Hematopoietic multipotent progenitor cell treated with erythropoietin and hydrocortisone succinate and interleukin-3 and kit ligand, for 8 days (in vitro differentiated cells): ENCODE data around the gene NFATC2.
A peak's percentile ranks its signal among the peaks of the same experiment; 100 is the strongest.
"Not testable (repeated sequence)": the region's sequence is repeated elsewhere in the genome, so short reads cannot be mapped to it uniquely, and the experiment has no call there.

Experiments used
- DNase-seq: peaks from one replicate; pipeline ENCODE4 v3.0.0-alpha.2; 2015

Gene NFATC2

DNA sequence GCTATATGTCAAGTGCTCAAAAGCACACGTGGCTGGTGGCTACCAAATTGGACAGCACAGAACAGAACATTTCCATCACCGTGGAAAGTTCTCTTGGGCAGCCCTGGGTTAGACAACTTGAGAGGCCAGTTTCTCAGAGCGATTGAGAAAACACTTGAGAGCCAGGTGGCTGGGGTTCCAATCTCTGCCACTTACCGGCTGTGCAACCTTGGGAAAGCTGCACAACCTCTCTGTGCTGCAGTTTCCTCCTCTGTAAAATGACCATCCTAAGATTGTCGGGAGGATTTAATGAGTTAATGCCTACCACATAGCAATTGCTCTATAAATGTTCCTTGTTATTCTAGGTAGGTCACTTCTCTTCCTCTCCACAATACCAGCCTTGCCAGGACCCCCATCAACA lies 25.1 kb upstream of the NFATC2 start:
- no peak for DNase-seq

DNA sequence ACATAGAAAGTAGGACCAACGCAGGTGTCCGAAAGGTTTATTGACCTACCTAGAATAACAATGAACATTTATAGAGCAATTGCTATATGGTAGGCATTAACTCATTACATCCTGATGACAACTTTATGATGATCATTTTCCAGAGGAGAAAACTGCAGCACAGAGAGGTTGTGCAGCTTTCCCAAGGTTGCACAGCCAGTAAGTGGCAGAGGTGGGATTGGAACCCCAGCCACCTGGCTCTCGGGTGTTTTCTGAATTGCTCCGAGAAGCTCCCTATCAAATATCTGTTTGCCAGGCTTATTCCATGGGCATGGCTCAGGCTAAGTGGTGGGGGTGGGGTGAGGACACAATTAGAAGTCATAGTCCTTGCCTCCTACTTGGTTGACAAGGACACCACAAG lies 24.1 kb upstream of the NFATC2 start:
- no peak for DNase-seq

DNA sequence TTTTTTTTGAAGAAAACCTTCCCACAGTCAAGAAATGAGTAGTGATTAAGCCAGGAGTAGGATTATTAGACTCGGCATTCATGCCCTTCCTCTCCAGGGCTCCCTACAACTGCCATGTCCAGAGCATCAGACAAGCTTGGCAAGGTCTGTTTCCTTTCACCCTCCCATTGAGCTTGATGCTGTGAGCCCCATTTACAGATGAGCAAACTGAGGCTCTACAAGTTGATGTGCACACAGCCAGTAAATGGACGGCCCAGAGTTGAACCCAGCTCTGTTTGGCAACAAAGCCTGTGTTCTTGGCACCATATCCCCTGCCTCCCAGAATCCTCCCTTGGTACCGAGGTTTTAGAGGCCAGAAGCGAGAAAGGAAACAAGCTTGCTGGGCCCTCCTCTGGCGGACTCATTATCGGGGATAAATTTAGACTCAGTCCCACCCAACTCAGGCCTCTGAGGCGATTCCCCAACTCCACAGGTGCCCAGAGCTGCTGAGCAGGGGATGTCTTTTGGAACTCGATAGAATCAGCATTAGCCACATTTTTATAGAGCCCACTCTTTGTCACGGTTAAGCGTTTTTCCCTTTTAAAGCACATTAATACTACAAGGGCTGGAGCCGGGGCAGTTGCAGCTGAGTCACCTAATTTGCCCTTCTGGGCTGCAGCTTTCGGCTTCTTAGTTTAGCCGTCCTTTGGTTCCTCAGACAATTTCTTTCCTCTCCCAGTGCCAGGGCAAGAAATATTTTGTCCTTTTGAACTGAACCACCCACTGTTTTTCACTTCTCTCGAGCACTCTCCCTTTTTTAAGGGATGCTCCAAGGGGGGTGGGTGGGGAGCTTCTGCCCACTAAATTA lies 23.0 kb upstream of the NFATC2 start:
- no peak for DNase-seq

DNA sequence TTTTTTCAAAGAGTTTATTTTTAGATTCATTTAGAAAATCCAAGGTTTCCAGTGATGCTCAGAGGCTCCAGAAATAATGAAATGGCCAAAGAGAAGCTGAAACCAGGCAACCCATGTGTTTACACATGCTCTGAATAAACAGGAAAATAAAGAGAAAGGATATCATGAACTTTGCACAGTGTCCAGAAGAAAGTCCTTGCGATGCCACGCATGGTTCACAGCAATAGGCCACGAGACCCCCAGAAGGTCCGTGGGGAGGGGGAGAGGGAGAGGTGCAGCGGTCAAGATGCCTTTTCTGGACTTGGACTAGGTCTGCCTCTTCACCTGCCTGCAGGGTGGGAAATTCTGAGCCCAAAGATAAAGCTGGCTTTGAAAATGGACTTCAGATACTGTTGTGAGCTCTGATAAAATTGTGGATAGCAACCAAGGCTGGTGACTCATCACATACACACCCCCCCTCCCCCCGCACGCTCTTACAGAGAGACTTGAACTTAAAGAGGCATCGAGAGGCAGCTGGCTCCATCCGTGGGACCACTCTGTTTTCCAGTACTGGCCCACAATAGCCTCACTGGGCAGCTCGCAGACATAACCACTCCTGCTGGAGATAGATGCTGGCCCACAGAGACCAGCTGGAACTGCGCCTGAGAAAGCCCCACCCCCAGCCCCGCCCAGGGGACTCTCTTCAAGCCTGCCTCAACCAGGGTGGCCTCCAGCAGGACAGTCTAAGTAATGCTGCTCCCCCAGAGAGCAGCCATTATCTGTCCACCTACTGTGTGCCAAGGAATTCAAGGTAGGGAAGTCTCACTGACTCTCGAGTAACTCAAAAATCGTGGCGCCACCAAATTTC lies 21.2 kb upstream of the NFATC2 start:
- DNase-seq = peak; percentile 84

- DNase-seq = no peak
Observed at GRCh38 chr20:51563174-51563485, 20.6 kb upstream of the NFATC2 start.

GRCh38 chr20:51562332-51563173 lies 20.0 kb upstream of the NFATC2 start:
- no peak for DNase-seq

- DNase-seq = no peak
Observed at GRCh38 chr20:51562027-51562331, 19.5 kb upstream of the NFATC2 start.

- no peak for DNase-seq
Observed at GRCh38 chr20:51560550-51561307, 18.2 kb upstream of the NFATC2 start.

- no peak for DNase-seq
Observed at GRCh38 chr20:51560042-51560441, 17.5 kb upstream of the NFATC2 start.

DNA sequence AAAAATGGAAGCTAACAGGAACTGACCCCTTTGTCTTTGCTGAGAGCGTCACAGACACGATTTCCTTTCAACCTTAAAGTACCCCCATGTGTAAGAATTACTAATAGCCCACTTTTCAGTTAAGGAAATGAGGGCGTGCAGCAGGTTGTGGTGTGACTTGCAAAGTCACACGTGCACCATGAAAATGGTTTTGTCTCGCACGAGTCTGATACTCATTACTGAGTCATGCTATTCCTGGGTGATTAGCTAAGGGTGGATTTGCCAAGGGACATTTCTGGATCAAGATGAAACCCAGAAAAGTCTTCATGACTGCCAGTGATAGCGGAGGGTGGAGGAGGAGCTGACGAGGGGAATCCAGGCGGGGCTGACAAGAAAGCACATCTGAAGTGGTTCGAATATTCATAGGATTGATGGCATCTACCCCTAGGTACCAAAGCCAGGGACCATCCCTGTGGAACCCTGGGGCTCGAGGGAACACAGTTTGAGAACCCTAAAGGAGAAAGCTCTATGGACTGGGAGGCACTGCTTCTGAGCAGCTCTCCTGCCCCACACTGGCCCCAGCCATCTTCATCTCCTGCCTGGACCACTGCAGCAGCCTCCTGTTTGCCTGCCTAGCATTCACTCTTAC lies 12.1 kb upstream of the NFATC2 start:
- DNase-seq = no peak

- no peak for DNase-seq
Observed at GRCh38 chr20:51553897-51554486, 11.5 kb upstream of the NFATC2 start.

GRCh38 chr20:51551186-51551585 lies 8.7 kb upstream of the NFATC2 start:
- DNase-seq = no peak

DNA sequence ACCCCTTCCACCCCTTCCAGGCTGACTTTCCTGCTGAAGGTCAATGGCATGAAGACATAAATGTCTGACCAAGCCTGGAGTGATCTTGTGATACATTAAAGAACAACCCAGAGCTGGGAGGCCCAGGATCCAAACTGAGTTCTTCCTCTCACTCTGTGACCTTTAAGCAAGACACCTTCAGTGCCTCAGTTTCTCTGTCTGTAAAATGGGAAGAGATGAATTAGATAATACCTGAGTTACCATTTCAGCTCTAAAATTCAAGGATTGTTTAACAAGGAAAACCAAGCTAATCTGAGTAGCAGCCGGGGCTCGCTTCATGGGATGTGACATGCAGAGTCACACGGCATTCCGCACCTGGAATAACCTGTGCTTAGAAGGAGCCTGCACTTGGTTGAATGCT lies 7.0 kb upstream of the NFATC2 start:
- no peak for DNase-seq

GRCh38 chr20:51547951-51548350 lies 5.4 kb upstream of the NFATC2 start:
- DNase-seq = peak; percentile 83

DNA sequence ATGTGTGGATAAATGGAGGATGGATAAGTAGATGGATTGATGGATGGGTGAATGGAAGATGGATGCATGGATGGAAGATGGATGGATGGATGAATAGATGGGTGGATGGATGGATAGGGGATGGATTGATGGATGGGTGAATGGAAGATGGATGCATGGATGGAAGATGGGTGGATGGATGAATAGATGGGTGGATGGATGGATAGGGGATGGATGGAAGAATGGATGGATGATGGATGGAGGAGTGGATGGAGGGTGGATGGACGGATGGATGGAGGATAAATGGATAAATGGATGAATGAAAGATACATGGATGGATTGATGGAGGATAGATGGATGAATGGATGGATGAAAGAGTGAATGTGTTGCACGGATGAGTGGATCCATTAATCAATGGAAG lies 3.0 kb upstream of the NFATC2 start:
- no peak for DNase-seq

DNA sequence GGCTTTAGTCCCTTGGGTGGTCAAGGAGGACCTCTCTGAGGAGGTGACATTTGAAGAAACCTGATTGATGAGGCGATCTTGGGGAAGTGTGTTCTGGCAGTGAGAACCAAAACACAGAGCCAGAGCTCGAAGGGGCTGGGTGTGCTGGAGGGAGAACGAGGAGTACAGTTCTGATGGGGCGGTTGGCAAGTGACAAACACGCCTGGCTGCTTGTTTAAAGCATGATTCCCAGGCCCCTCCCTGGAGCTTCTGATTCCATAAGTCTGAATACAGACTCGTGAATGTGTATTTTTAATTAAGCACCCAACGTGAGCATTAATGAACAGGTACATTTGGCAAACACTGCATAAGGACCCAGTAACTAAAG lies 886 bp upstream of the NFATC2 start:
- no peak for DNase-seq

GRCh38 chr20:51542033-51542570 lies 417 bp downstream of the NFATC2 start:
- DNase-seq = peak; percentile 79

- peak; percentile 97 for DNase-seq
Observed at GRCh38 chr20:51541189-51542032, 1.1 kb downstream of the NFATC2 start.

DNA sequence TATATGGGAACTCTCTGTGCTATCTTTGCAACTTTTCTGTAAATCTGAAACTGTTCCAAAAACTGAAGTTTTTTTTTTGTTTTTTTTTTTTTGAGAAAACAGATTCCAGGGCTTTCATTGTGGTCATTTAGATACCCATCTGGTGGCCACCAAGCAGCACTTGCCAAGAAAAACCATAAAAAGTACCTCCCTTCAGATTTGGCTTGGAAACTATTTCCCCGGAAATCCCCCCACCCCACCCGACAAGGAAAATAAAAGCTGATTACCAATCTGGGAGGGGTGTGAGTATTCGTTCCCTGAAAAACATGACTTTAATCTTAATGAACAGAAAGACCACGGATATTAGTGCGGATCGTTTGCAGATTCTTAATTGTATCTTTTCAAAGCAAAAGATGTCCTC lies 1.9 kb downstream of the NFATC2 start:
- DNase-seq = peak; percentile 52

- not testable (repeated sequence) for DNase-seq
Observed at GRCh38 chr20:51540074-51540473, 2.4 kb downstream of the NFATC2 start.
